Measurements from ENCODE around the gene STAC3. TPM values are rescaled to one million over a fixed set of nuclear protein-coding genes. Genes with fewer than 3 reads are reported as not detected.

Gene STAC3
- total RNA-seq, 1 experiment from 2014 or later = 2.8 TPM

GRCh38 chr12:57258977-57259970, 8.3 kb upstream of the STAC3 start:
- WGBS (ENCODE audit: extremely low coverage, insufficient read length, low lambda C conversion rate) = no CpG with 5 or more reads among the region's 6 CpGs
- no peaks in the 10 kb centered on the region for H3K23me2 ChIP-seq (ENCODE audit: insufficient read length, low read depth, low read length, poor library complexity, severe bottlenecking)

More at GRCh38 chr12:57258977-57259970, 8.3 kb upstream of the STAC3 start:
- Histone ChIP-seq H2BK15ac (ENCODE audit: low read depth, low read length) (no peak overlapping the region), H2BK12ac (ENCODE audit: insufficient read length, low read depth, low read length) (no peak overlapping the region), H2BK20ac (ENCODE audit: low read depth, low read length, poor library complexity, severe bottlenecking) (no peak overlapping the region), H3K14ac (ENCODE audit: insufficient read depth, low read length) (no peak overlapping the region), H4K20me1 (ENCODE audit: control insufficient read depth, insufficient read depth, insufficient read length) (no peaks in the 10 kb centered on the region), H2BK5ac (ENCODE audit: insufficient read length, low read length) (no peak overlapping the region), H2BK120ac (ENCODE audit: low read depth, low read length, poor library complexity, severe bottlenecking) (no peak overlapping the region), H3K23ac (ENCODE audit: insufficient read length, low read depth, low read length) (no peak overlapping the region), H3K18ac (ENCODE audit: insufficient read length, low read depth, low read length) (no peak overlapping the region), H3K79me2 (ENCODE audit: insufficient read depth, low read length) (no peaks in the 10 kb centered on the region), H4K91ac (ENCODE audit: insufficient read length, low read depth, low read length) (no peak overlapping the region), H3K27me3 (ENCODE audit: insufficient read depth, low read length) (no peaks in the 10 kb centered on the region), H3K9ac (ENCODE audit: extremely low read depth, insufficient read length, low read length) (no peak overlapping the region), H2AFZ (ENCODE audit: low read length) (no peak overlapping the region), H4K8ac (replicated peaks; ENCODE audit: insufficient read length, low read depth, low read length) (no peak overlapping the region), H3K79me1 (ENCODE audit: insufficient read depth, low read depth, low read length, poor library complexity, severe bottlenecking) (no peaks in the 10 kb centered on the region), H3K9me3 (ENCODE audit: control insufficient read depth, low read depth, low read length) (no peaks in the 10 kb centered on the region), H4K5ac (ENCODE audit: insufficient read length, low read depth, low read length) (no peak overlapping the region), H3K4me2 (ENCODE audit: insufficient read depth, insufficient read length, low read length) (no peak overlapping the region), H3K56ac (ENCODE audit: insufficient read length, low read depth, low read length) (no peak overlapping the region), H3T11ph (ENCODE audit: low read length) (no peak overlapping the region), H2AK5ac (ENCODE audit: insufficient read length, low read length) (no peak overlapping the region), H3K27ac (ENCODE audit: insufficient read length, low read depth, low read length) (no peak overlapping the region), H3K4ac (ENCODE audit: low read depth, low read length) (no peak overlapping the region), H3K4me1 (ENCODE audit: insufficient read depth, low read length) (no peaks in the 10 kb centered on the region; the same call in 1 of the 2 replicates)
- peaks cover 0 to 43% (median 24%) of the 10 kb centered on the region in 3 experiments; a peak in 6 of 7 replicates for H3K36me3 Mint-ChIP-seq (ENCODE audit: insufficient read depth in 1 of 3, low read depth in 3 of 3)
- H3K9me3 Mint-ChIP-seq = no peaks in the 10 kb centered on the region
- H3K27ac Mint-ChIP-seq = no peak overlapping the region
- no peaks in the 10 kb centered on the region for H3K27me3 Mint-ChIP-seq (ENCODE audit: low read depth)
- H3K4me3 Mint-ChIP-seq = no peak overlapping the region
- no peak for DNase-seq
- H3K4me1 Mint-ChIP-seq = peaks cover 12 to 23% of the 10 kb centered on the region in 2 experiments
- TF ChIP-seq CTCF (conservative IDR thresholded peaks at IDR 0.05) = no peak

All from H9 (cell line).